DMS114 treated with DMSO at 0.1 percent for 48 hours (cell line): Measurements from ENCODE around the gene ZNF841.
"Not testable (repeated sequence)": the region's sequence is repeated elsewhere in the genome, so short reads cannot be mapped to it uniquely, and the experiment has no call there.

Source experiments
- DNase-seq: peaks from one replicate; lab custom pipeline; 2025; ENCODE audit not compliant: unreplicated experiment; lab: John Stamatoyannopoulos, UW

ZNF841 gene

GRCh38 chr19:52069653-52070052 is 25.9 kb downstream of the ZNF841 start:
- DNase-seq, result no peak

GRCh38 chr19:52066258-52066863 is 29.2 kb downstream of the ZNF841 start:
- no peak for DNase-seq

GRCh38 chr19:52065399-52065798 is 30.2 kb downstream of the ZNF841 start:
- no peak for DNase-seq

GRCh38 chr19:52056480-52056879 is 39.1 kb downstream of the ZNF841 start:
- DNase-seq, result not testable (repeated sequence)

GRCh38 chr19:52051736-52052135 is 43.8 kb downstream of the ZNF841 start:
- not testable (repeated sequence) for DNase-seq

GRCh38 chr19:52048555-52049501 is 46.7 kb downstream of the ZNF841 start, which contains the start of gene ZNF432:
ZNF432 (minus strand) TSS chr19:52048838; CDS start chr19:52046868, 1,970 bp downstream.
- DNase-seq, result peak; percentile 85

- no peak for DNase-seq
Observed at GRCh38 chr19:52039169-52039568, 56.4 kb downstream of the ZNF841 start.

- no peak for DNase-seq
Observed at GRCh38 chr19:52034051-52034728, 61.4 kb downstream of the ZNF841 start.

- DNase-seq, result no peak
Observed at GRCh38 chr19:52028780-52029123, 66.8 kb downstream of the ZNF841 start.

GRCh38 chr19:52028027-52028779 is 67.4 kb downstream of the ZNF841 start, which contains the start of gene ZNF614:
ZNF614 (minus strand) TSS chr19:52028379; CDS start chr19:52025745, 2,634 bp downstream.
- DNase-seq, result peak; percentile 84

- not testable (repeated sequence) for DNase-seq
Observed at GRCh38 chr19:52026255-52026990, 69.1 kb downstream of the ZNF841 start.

- DNase-seq, result not testable (repeated sequence)
Observed at GRCh38 chr19:52024478-52024877, 71.1 kb downstream of the ZNF841 start.

- no peak for DNase-seq
Observed at GRCh38 chr19:52022193-52022592, 73.4 kb downstream of the ZNF841 start.

- DNase-seq, result no peak
Observed at GRCh38 chr19:52020506-52020905, 75.1 kb downstream of the ZNF841 start.
